Chondrocyte (in vitro differentiated cells): ENCODE data around the gene SWI5. TPM values are rescaled to one million over a fixed set of nuclear protein-coding genes. Genes with fewer than 3 reads are reported as not detected.

Experiments used
- DNase-seq: peaks from one replicate; pipeline ENCODE4 v3.0.0; 2021; ENCODE audit warnings: mixed read lengths, low spot score
- H3K27ac Mint-ChIP-seq: one replicate; pipeline ENCODE4 v1.8.0; 2021; ENCODE audit warnings: mild to moderate bottlenecking, moderate library complexity, mixed read lengths; ENCODE audit not compliant: unreplicated experiment
- H3K27me3 Mint-ChIP-seq: 2 replicates; pipeline ENCODE4 v1.8.0; 2021; ENCODE audit warnings: low read depth, mixed read lengths
- H3K36me3 Mint-ChIP-seq: 2 replicates; pipeline ENCODE4 v1.8.0; 2021; ENCODE audit warnings: low read depth, mixed read lengths
- H3K4me1 Mint-ChIP-seq: 2 replicates; pipeline ENCODE4 v1.8.0; 2021; ENCODE audit warnings: low read depth, mild to moderate bottlenecking, mixed read lengths
- H3K4me3 Mint-ChIP-seq: one replicate; pipeline ENCODE4 v1.8.0; 2021; ENCODE audit warnings: mild to moderate bottlenecking, moderate library complexity, mixed read lengths; ENCODE audit not compliant: unreplicated experiment
- H3K9me3 Mint-ChIP-seq: 2 replicates; pipeline ENCODE4 v1.8.0; 2021; ENCODE audit warnings: low read depth, mixed read lengths
- CTCF ChIP-seq: fragments of 200-600 bp; sonication (generic); IDR thresholded peaks from 2 replicates; pipeline ENCODE4 v1.5.0; 2021; ENCODE audit warnings: antibody characterized with exemption, mild to moderate bottlenecking, moderate library complexity
- total RNA-seq: library from RNA; stranded (reverse); gene quantifications from 3 replicates; pipeline ENCODE4 v1.2.1, GENCODE V29; 2021

Gene SWI5
- total RNA-seq, 1 donor from 2014 or later, result 29.4 TPM

GRCh38 chr9:128265348-128265847, 10.7 kb upstream of the SWI5 start:
- no peaks in the 10 kb centered on the region for H3K4me1 Mint-ChIP-seq
- H3K9me3 Mint-ChIP-seq, result no peaks in the 10 kb centered on the region
- no peaks in the 10 kb centered on the region for H3K27me3 Mint-ChIP-seq
- no peak for DNase-seq
- peaks cover 49% of the 10 kb centered on the region for H3K36me3 Mint-ChIP-seq
- H3K4me3 Mint-ChIP-seq, result no peak overlapping the region
- peak overlapping the region; percentile 12 for H3K27ac Mint-ChIP-seq
- TF ChIP-seq CTCF, result no peak

GRCh38 chr9:128266868-128267590, 9.0 kb upstream of the SWI5 start:
- DNase-seq, result no peak
- H3K27ac Mint-ChIP-seq, result no peak overlapping the region
- H3K36me3 Mint-ChIP-seq, result peaks cover 44% of the 10 kb centered on the region
- H3K4me1 Mint-ChIP-seq, result peaks cover 2% of the 10 kb centered on the region
- H3K4me3 Mint-ChIP-seq, result no peak overlapping the region
- no peaks in the 10 kb centered on the region for H3K27me3 Mint-ChIP-seq
- no peak for TF ChIP-seq CTCF
- no peaks in the 10 kb centered on the region for H3K9me3 Mint-ChIP-seq

GRCh38 chr9:128271112-128271511, 5.0 kb upstream of the SWI5 start:
- no peaks in the 10 kb centered on the region for H3K27me3 Mint-ChIP-seq
- H3K4me1 Mint-ChIP-seq, result peaks cover 26% of the 10 kb centered on the region
- H3K36me3 Mint-ChIP-seq, result peaks cover 30% of the 10 kb centered on the region
- no peak for TF ChIP-seq CTCF
- H3K4me3 Mint-ChIP-seq, result no peak overlapping the region
- no peak for DNase-seq
- no peaks in the 10 kb centered on the region for H3K9me3 Mint-ChIP-seq
- no peak overlapping the region for H3K27ac Mint-ChIP-seq

- H3K9me3 Mint-ChIP-seq, result no peaks in the 10 kb centered on the region
- TF ChIP-seq CTCF, result no peak
- peaks cover 27% of the 10 kb centered on the region for H3K4me1 Mint-ChIP-seq
- peaks cover 26% of the 10 kb centered on the region for H3K36me3 Mint-ChIP-seq
- no peak overlapping the region for H3K27ac Mint-ChIP-seq
- no peak overlapping the region for H3K4me3 Mint-ChIP-seq
- no peak for DNase-seq
- no peaks in the 10 kb centered on the region for H3K27me3 Mint-ChIP-seq
Measured at GRCh38 chr9:128271512-128271911, 4.6 kb upstream of the SWI5 start.

GRCh38 chr9:128274245-128274644, 1.8 kb upstream of the SWI5 start:
- no peak for DNase-seq
- H3K27me3 Mint-ChIP-seq, result no peaks in the 10 kb centered on the region
- no peaks in the 10 kb centered on the region for H3K9me3 Mint-ChIP-seq
- H3K4me3 Mint-ChIP-seq, result peak overlapping the region; percentile 100
- peaks cover 15% of the 10 kb centered on the region for H3K36me3 Mint-ChIP-seq
- H3K4me1 Mint-ChIP-seq, result peaks cover 42% of the 10 kb centered on the region
- H3K27ac Mint-ChIP-seq, result peak overlapping the region; percentile 87
- TF ChIP-seq CTCF, result no peak
